ENCODE results near the gene ATP2B1.

Gene ATP2B1

GRCh38 chr12:89589753-89590152 lies 118.9 kb downstream of the ATP2B1 start:
- no peak for DNase-seq (ENCODE audit: low read depth in 2 of 2)

- DNase-seq (ENCODE audit: low read depth in 2 of 2): no peak
Observed at GRCh38 chr12:89578499-89578898, 130.1 kb downstream of the ATP2B1 start.

- DNase-seq (ENCODE audit: low read depth in 2 of 2): no peak
Observed at GRCh38 chr12:89576572-89577220, 131.9 kb downstream of the ATP2B1 start.

- no peak for DNase-seq (ENCODE audit: low read depth in 2 of 2)
Observed at GRCh38 chr12:89575374-89575773, 133.3 kb downstream of the ATP2B1 start.

GRCh38 chr12:89574736-89575208 lies 133.9 kb downstream of the ATP2B1 start:
- DNase-seq (ENCODE audit: low read depth in 2 of 2): no peak

- DNase-seq (ENCODE audit: low read depth in 2 of 2): no peak
Observed at GRCh38 chr12:89573051-89573810, 135.4 kb downstream of the ATP2B1 start.

GRCh38 chr12:89571491-89572195 lies 137.0 kb downstream of the ATP2B1 start:
- DNase-seq (ENCODE audit: low read depth in 2 of 2): no peak

- no peak for DNase-seq (ENCODE audit: low read depth in 2 of 2)
Observed at GRCh38 chr12:89568484-89568883, 140.2 kb downstream of the ATP2B1 start.

- no peak for DNase-seq (ENCODE audit: low read depth in 2 of 2)
Observed at GRCh38 chr12:89567691-89568239, 140.9 kb downstream of the ATP2B1 start.

- DNase-seq (ENCODE audit: low read depth in 2 of 2): no peak
Observed at GRCh38 chr12:89566615-89567014, 142.0 kb downstream of the ATP2B1 start.

- no peak for DNase-seq (ENCODE audit: low read depth in 2 of 2)
Observed at GRCh38 chr12:89565002-89565401, 143.6 kb downstream of the ATP2B1 start.

GRCh38 chr12:89559753-89560152 lies 148.9 kb downstream of the ATP2B1 start:
- DNase-seq (ENCODE audit: low read depth in 2 of 2): no peak

- no peak for DNase-seq (ENCODE audit: low read depth in 2 of 2)
Observed at GRCh38 chr12:89556976-89557375, 151.7 kb downstream of the ATP2B1 start.

- DNase-seq (ENCODE audit: low read depth in 2 of 2): no peak
Observed at GRCh38 chr12:89552376-89552775, 156.3 kb downstream of the ATP2B1 start.

GRCh38 chr12:89551747-89552146 lies 156.9 kb downstream of the ATP2B1 start:
- DNase-seq (ENCODE audit: low read depth in 2 of 2): no peak

- no peak for DNase-seq (ENCODE audit: low read depth in 2 of 2)
Observed at GRCh38 chr12:89547101-89547500, 161.5 kb downstream of the ATP2B1 start.

- DNase-seq (ENCODE audit: low read depth in 2 of 2): no peak
Observed at GRCh38 chr12:89546151-89546550, 162.5 kb downstream of the ATP2B1 start.

- no peak for DNase-seq (ENCODE audit: low read depth in 2 of 2)
Observed at GRCh38 chr12:89544681-89545184, 163.9 kb downstream of the ATP2B1 start.

GRCh38 chr12:89544022-89544421 lies 164.6 kb downstream of the ATP2B1 start:
- DNase-seq (ENCODE audit: low read depth in 2 of 2): no peak

GRCh38 chr12:89542912-89543592 lies 165.6 kb downstream of the ATP2B1 start:
- peak; percentile 31 for DNase-seq (ENCODE audit: low read depth in 2 of 2)

- DNase-seq (ENCODE audit: low read depth in 2 of 2): no peak
Observed at GRCh38 chr12:89542236-89542635, 166.4 kb downstream of the ATP2B1 start.

GRCh38 chr12:89540586-89540985 lies 168.1 kb downstream of the ATP2B1 start:
- DNase-seq (ENCODE audit: low read depth in 2 of 2): no peak
